Measurements from ENCODE around the gene NOTCH3. TPM values are rescaled to one million over a fixed set of nuclear protein-coding genes. Genes with fewer than 3 reads are reported as not detected.

Gene NOTCH3
- total and polyA plus RNA-seq, 2 donors from 2014 or later = 15.1 to 92.3 TPM

DNA sequence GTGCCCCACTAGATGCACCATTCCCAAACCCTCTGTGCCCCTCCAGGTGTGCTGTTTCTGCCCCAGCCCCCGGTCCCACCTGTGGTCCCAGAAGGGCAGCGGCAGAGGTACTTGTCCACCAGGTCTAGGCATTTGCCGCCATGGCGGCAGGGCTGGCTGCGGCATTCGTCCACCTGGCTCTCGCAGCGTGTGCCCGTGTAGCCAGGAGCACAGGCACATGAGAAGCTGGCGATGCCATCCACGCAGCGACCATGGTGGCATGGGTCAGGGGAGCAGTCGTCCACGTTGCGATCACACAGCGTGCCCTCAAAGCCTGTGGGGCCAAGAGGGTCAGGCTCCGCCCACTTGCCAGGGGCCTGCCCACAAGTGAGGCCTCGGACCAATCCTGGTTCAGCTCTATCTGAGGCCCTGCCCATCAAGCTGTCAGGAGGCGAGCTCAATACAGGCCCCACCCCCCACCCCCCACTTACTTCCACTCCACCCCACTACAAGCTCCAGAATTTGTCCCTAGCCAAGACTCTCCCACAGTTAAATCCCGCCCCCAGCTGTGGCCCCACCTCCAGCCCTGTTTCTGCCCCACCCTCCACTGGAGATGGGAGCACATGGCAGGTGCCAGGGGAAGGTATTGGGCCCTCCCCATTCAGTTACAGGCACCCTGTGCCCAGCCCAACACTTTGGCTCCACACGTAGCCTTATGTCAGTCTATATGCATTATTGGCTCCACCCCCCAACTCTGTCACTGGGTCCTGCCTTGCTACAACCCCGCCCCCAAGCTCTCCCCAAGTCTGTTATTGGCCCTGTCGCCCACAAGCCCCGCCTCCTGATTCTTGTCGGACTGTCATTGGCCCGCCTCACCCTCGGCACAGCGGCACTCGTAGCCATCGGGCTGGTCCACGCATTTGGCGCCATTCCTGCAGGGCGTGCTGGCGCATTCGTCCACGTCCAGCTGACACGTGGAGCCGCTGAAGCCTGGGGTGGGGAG, 13.5 kb downstream of the NOTCH3 start:
- H3K9me3 ChIP-seq (ENCODE audit: control insufficient read depth in 2 of 3, insufficient read depth in 1 of 3, low read length in 3 of 3) = no peaks in the 10 kb centered on the region
- no peak overlapping the region for H3K27ac ChIP-seq (ENCODE audit: low read depth in 2 of 2, low read length in 2 of 2)
- H3K4me3 ChIP-seq (ENCODE audit: low read length in 3 of 3) = no peak overlapping the region
- H3K4me1 ChIP-seq (ENCODE audit: control insufficient read depth in 2 of 3, insufficient read depth in 2 of 3, low read depth in 1 of 3, low read length in 3 of 3) = no peaks in the 10 kb centered on the region
- no peak overlapping the region for H3K9ac ChIP-seq (ENCODE audit: low read length in 3 of 3)
- H3K36me3 ChIP-seq (ENCODE audit: control insufficient read depth in 2 of 3, insufficient read depth in 3 of 3, low read length in 3 of 3) = peaks cover 0 to 5% (median 4%) of the 10 kb centered on the region in 3 donors
- intact Hi-C loops (cut with DNase I) = no loop called here
- no peaks in the 10 kb centered on the region for H3K27me3 ChIP-seq (ENCODE audit: control insufficient read depth, insufficient read depth, low read length)
- TF ChIP-seq CTCF (IDR thresholded peaks at IDR 0.05; ENCODE audit: borderline replicate concordance, extremely low read depth, insufficient read depth) = no peak
- no peak for FAIRE-seq
- no peak for DNase-seq

GRCh38 chr19:15185188-15185587, 15.6 kb downstream of the NOTCH3 start:
- Histone ChIP-seq H3K4me1 (ENCODE audit: control insufficient read depth in 2 of 3, insufficient read depth in 2 of 3, low read depth in 1 of 3, low read length in 3 of 3) (no peaks in the 10 kb centered on the region), H3K4me3 (ENCODE audit: low read length in 3 of 3) (no peak overlapping the region), H3K36me3 (ENCODE audit: control insufficient read depth in 2 of 3, insufficient read depth in 3 of 3, low read length in 3 of 3) (peaks cover 0 to 7% (median 4%) of the 10 kb centered on the region in 3 donors), H3K9me3 (ENCODE audit: control insufficient read depth in 2 of 3, insufficient read depth in 1 of 3, low read length in 3 of 3) (no peaks in the 10 kb centered on the region), H3K27me3 (ENCODE audit: control insufficient read depth, insufficient read depth, low read length) (no peaks in the 10 kb centered on the region), H3K9ac (ENCODE audit: low read length in 3 of 3) (no peak overlapping the region), H3K27ac (ENCODE audit: low read depth in 2 of 2, low read length in 2 of 2) (no peak overlapping the region)
- DNase-seq (no peak), FAIRE-seq (no peak)
- intact Hi-C loops (cut with DNase I) = no loop called here
- no peak for TF ChIP-seq CTCF (IDR thresholded peaks at IDR 0.05; ENCODE audit: borderline replicate concordance, extremely low read depth, insufficient read depth)

GRCh38 chr19:15184776-15185175, 16.0 kb downstream of the NOTCH3 start:
- Histone ChIP-seq H3K9me3 (ENCODE audit: control insufficient read depth in 2 of 3, insufficient read depth in 1 of 3, low read length in 3 of 3) (no peaks in the 10 kb centered on the region), H3K4me1 (ENCODE audit: control insufficient read depth in 2 of 3, insufficient read depth in 2 of 3, low read depth in 1 of 3, low read length in 3 of 3) (no peaks in the 10 kb centered on the region), H3K9ac (ENCODE audit: low read length in 3 of 3) (no peak overlapping the region), H3K27ac (ENCODE audit: low read depth in 2 of 2, low read length in 2 of 2) (no peak overlapping the region), H3K27me3 (ENCODE audit: control insufficient read depth, insufficient read depth, low read length) (no peaks in the 10 kb centered on the region), H3K4me3 (ENCODE audit: low read length in 3 of 3) (no peak overlapping the region), H3K36me3 (ENCODE audit: control insufficient read depth in 2 of 3, insufficient read depth in 3 of 3, low read length in 3 of 3) (peaks cover 0 to 7% (median 4%) of the 10 kb centered on the region in 3 donors)
- no peak for FAIRE-seq
- no peak for DNase-seq
- intact Hi-C loops (cut with DNase I) = no loop called here
- TF ChIP-seq CTCF (IDR thresholded peaks at IDR 0.05; ENCODE audit: borderline replicate concordance, extremely low read depth, insufficient read depth) = no peak

All from kidney (tissue), 14 donors.